Nephron progenitor cell (in vitro differentiated cells): ENCODE results near the gene VDR.

Experiments
- DNase-seq: peaks from one replicate; pipeline ENCODE4 v3.0.0; 2021
- H3K27ac Mint-ChIP-seq: 2 replicates; pipeline ENCODE4 v1.8.0; 2021; ENCODE audit warnings: mild to moderate bottlenecking, moderate library complexity, mixed read lengths
- H3K27me3 Mint-ChIP-seq: 2 replicates; pipeline ENCODE4 v1.8.0; 2021; ENCODE audit warnings: mild to moderate bottlenecking, low read depth, mixed read lengths; ENCODE audit not compliant: poor library complexity
- H3K36me3 Mint-ChIP-seq: 2 replicates; pipeline ENCODE4 v1.8.0; 2021; ENCODE audit warnings: low read depth, mixed read lengths
- H3K4me1 Mint-ChIP-seq: 2 replicates; pipeline ENCODE4 v1.8.0; 2021; ENCODE audit warnings: mixed read lengths
- H3K4me3 Mint-ChIP-seq: 2 replicates; pipeline ENCODE4 v1.8.0; 2021; ENCODE audit warnings: mild to moderate bottlenecking, moderate library complexity, mixed read lengths
- H3K9me3 Mint-ChIP-seq: 2 replicates; pipeline ENCODE4 v1.8.0; 2021; ENCODE audit warnings: mild to moderate bottlenecking, moderate library complexity, mixed read lengths
- CTCF ChIP-seq: fragments of 200-600 bp; sonication (generic); IDR thresholded peaks from 2 replicates; pipeline ENCODE4 v1.5.0; 2021; ENCODE audit warnings: antibody characterized with exemption

VDR gene

GRCh38 chr12:47803191-47803875 is 101.5 kb downstream of the VDR start:
- no peak for TF ChIP-seq CTCF
- H3K36me3 Mint-ChIP-seq = peaks cover 12% of the 10 kb centered on the region
- DNase-seq = no peak
- H3K4me3 Mint-ChIP-seq = peak overlapping the region; percentile 28
- peak overlapping the region; percentile 89 for H3K27ac Mint-ChIP-seq
- H3K4me1 Mint-ChIP-seq = peaks cover 78% of the 10 kb centered on the region
- no peaks in the 10 kb centered on the region for H3K9me3 Mint-ChIP-seq
- peaks cover 4% of the 10 kb centered on the region for H3K27me3 Mint-ChIP-seq

GRCh38 chr12:47802312-47802711 is 102.5 kb downstream of the VDR start:
- Mint-ChIP-seq H3K9me3 (no peaks in the 10 kb centered on the region), H3K36me3 (peaks cover 17% of the 10 kb centered on the region), H3K4me1 (peaks cover 74% of the 10 kb centered on the region), H3K27me3 (peaks cover 4% of the 10 kb centered on the region), H3K27ac (peak overlapping the region; percentile 89), H3K4me3 (peak overlapping the region; percentile 38)
- TF ChIP-seq CTCF = peak; percentile 38
- no peak for DNase-seq

- H3K27me3 Mint-ChIP-seq = peaks cover 4% of the 10 kb centered on the region
- H3K4me3 Mint-ChIP-seq = no peak overlapping the region
- H3K4me1 Mint-ChIP-seq = peaks cover 70% of the 10 kb centered on the region
- DNase-seq = no peak
- H3K9me3 Mint-ChIP-seq = no peaks in the 10 kb centered on the region
- TF ChIP-seq CTCF = no peak
- H3K27ac Mint-ChIP-seq = peak overlapping the region; percentile 89
- H3K36me3 Mint-ChIP-seq = peaks cover 17% of the 10 kb centered on the region
Observed at GRCh38 chr12:47801904-47802246, 102.9 kb downstream of the VDR start.

GRCh38 chr12:47801170-47801903 is 103.5 kb downstream of the VDR start:
- no peak overlapping the region for H3K4me3 Mint-ChIP-seq
- no peaks in the 10 kb centered on the region for H3K9me3 Mint-ChIP-seq
- DNase-seq = no peak
- no peak for TF ChIP-seq CTCF
- H3K4me1 Mint-ChIP-seq = peaks cover 64% of the 10 kb centered on the region
- H3K36me3 Mint-ChIP-seq = peaks cover 17% of the 10 kb centered on the region
- H3K27ac Mint-ChIP-seq = no peak overlapping the region
- H3K27me3 Mint-ChIP-seq = peaks cover 4% of the 10 kb centered on the region

GRCh38 chr12:47800582-47800981 is 104.2 kb downstream of the VDR start:
- H3K4me1 Mint-ChIP-seq = peaks cover 57% of the 10 kb centered on the region
- peaks cover 4% of the 10 kb centered on the region for H3K27me3 Mint-ChIP-seq
- DNase-seq = no peak
- no peak overlapping the region for H3K4me3 Mint-ChIP-seq
- H3K27ac Mint-ChIP-seq = no peak overlapping the region
- H3K36me3 Mint-ChIP-seq = peaks cover 16% of the 10 kb centered on the region
- H3K9me3 Mint-ChIP-seq = no peaks in the 10 kb centered on the region
- TF ChIP-seq CTCF = no peak
